A549 (cell line): ENCODE results near the gene ADPRS.

ENCODE experiments used
- CHD4 ChIP-seq: fragments of 200-600 bp; sonication (generic); IDR thresholded peaks from 2 replicates; pipeline ENCODE4 v1.6.1; 2016; ENCODE audit warnings: antibody characterized with exemption, mild to moderate bottlenecking, borderline replicate concordance
- ELK1 ChIP-seq: fragments of 150-350 bp; IDR thresholded peaks from 2 replicates; pipeline ENCODE4 v1.6.1; 2014; ENCODE audit warnings: low read depth, mild to moderate bottlenecking, low read length
- EP300 ChIP-seq, 2 experiments: fragments of >200 bp; sonication (Bioruptor Twin); formaldehyde crosslinking; IDR thresholded peaks; 2 replicates in 1 of 2; 3 replicates in 1 of 2; pipeline ENCODE4 v1.6.1; 2016 to 2017
- TF ChIP-seq, protein P1 (sequence below): fragments of >200 bp; sonication (Bioruptor Twin); formaldehyde crosslinking; IDR thresholded peaks from 3 replicates; pipeline ENCODE4 v1.5.1; 2016

DNA sequence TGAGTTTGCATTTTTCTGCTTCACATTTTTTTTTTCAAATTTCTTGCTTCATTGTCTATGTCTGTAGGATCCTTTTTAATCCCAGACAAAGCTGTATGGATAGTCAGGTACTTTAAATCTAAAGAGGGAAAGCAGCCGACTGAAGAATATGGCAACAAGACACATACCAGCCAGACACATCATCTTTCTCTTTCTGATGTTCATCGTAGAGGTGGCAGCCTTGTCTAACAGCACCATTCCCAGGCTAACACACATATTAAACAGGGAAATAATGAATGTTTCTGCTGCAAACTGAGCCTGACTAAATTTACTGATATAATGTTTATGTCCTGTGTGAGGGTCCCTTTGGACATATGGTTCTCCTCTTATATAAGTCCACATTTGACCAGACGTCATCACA lies 8.5 kb upstream of the ADPRS start:
- TF ChIP-seq, protein P1, sequence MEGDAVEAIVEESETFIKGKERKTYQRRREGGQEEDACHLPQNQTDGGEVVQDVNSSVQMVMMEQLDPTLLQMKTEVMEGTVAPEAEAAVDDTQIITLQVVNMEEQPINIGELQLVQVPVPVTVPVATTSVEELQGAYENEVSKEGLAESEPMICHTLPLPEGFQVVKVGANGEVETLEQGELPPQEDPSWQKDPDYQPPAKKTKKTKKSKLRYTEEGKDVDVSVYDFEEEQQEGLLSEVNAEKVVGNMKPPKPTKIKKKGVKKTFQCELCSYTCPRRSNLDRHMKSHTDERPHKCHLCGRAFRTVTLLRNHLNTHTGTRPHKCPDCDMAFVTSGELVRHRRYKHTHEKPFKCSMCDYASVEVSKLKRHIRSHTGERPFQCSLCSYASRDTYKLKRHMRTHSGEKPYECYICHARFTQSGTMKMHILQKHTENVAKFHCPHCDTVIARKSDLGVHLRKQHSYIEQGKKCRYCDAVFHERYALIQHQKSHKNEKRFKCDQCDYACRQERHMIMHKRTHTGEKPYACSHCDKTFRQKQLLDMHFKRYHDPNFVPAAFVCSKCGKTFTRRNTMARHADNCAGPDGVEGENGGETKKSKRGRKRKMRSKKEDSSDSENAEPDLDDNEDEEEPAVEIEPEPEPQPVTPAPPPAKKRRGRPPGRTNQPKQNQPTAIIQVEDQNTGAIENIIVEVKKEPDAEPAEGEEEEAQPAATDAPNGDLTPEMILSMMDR: no peak
- TF ChIP-seq ELK1 (no peak), EP300 (IDR thresholded peaks at IDR 0.05) (no peak), CHD4 (no peak)
